ENCODE results near the gene HAUS6.
"Not testable (repeated sequence)": the region's sequence is repeated elsewhere in the genome, so short reads cannot be mapped to it uniquely, and the experiment has no call there.

Gene HAUS6, protein sequence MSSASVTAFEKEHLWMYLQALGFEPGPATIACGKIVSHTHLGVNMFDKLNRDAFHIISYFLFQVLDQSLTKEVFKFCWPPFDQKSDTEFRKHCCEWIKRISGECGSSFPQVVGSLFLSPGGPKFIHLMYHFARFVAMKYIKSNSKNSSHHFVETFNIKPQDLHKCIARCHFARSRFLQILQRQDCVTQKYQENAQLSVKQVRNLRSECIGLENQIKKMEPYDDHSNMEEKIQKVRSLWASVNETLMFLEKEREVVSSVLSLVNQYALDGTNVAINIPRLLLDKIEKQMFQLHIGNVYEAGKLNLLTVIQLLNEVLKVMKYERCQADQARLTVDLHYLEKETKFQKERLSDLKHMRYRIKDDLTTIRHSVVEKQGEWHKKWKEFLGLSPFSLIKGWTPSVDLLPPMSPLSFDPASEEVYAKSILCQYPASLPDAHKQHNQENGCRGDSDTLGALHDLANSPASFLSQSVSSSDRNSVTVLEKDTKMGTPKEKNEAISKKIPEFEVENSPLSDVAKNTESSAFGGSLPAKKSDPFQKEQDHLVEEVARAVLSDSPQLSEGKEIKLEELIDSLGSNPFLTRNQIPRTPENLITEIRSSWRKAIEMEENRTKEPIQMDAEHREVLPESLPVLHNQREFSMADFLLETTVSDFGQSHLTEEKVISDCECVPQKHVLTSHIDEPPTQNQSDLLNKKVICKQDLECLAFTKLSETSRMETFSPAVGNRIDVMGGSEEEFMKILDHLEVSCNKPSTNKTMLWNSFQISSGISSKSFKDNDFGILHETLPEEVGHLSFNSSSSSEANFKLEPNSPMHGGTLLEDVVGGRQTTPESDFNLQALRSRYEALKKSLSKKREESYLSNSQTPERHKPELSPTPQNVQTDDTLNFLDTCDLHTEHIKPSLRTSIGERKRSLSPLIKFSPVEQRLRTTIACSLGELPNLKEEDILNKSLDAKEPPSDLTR

GRCh38 chr9:19102631-19103345 is at the start of gene HAUS6:
Gene HAUS6, minus strand, starts transcription at chr9:19102904. Its CDS starts 253 bp downstream, at chr9:19102651.
- peak; percentile 95 for DNase-seq

GRCh38 chr9:19152160-19152498 is 49.4 kb upstream of the HAUS6 start:
- DNase-seq: not testable (repeated sequence)

DNA sequence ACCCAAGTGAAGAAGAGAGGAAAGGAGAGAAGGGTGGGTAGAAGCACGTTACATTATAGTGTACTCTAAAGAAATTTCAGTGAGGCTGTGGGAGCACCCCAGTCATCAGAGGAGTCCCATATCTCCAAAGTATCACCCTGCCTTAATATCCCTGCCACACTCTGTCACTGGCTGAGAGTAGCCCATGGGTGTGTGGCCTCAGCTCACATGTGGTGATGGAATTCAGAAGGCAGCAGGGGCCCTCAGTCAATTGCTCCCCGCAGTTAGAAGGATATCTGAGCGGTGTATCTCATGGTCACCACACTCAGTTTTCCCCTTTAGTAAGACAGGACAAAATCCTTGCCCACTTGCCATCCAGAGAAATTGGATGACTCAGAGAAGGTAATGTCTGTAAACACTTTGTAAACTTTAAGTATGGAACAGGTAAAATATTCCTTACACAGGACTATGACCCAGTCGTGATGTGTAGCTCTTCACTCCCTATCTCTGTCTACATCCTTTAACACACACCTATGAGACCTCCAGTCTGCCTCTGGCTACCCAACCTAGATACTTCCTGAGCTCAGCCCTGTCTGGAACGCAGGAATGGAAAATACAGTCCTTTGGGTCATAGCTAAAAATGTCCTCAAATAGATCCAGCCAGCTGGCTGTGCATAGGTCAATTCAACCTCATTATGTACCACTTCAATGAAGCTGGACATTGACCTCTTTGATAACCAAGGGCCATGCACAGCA is 48.9 kb upstream of the HAUS6 start:
- no peak for DNase-seq

DNA sequence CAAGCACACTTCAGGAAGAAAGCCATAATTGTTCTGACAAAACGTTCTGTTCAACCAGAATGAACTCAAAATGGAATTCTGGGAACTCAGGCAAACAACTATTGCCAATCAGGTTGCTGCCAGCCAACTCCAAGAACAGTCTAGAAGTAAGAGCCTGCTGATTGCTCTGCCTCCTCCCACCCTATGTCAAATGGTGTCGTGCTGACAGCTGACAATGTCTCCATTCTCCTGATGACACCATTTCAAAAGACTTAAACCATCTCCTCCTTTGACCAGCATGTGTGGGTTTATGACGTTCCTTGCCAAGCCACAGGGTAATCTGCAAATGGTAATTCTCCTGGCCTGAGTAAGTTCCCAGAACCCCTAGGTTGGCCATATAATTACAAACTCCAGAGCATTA is 46.5 kb upstream of the HAUS6 start:
- no peak for DNase-seq

- DNase-seq: no peak
Measured at GRCh38 chr9:19148187-19148586, 45.5 kb upstream of the HAUS6 start.

DNA sequence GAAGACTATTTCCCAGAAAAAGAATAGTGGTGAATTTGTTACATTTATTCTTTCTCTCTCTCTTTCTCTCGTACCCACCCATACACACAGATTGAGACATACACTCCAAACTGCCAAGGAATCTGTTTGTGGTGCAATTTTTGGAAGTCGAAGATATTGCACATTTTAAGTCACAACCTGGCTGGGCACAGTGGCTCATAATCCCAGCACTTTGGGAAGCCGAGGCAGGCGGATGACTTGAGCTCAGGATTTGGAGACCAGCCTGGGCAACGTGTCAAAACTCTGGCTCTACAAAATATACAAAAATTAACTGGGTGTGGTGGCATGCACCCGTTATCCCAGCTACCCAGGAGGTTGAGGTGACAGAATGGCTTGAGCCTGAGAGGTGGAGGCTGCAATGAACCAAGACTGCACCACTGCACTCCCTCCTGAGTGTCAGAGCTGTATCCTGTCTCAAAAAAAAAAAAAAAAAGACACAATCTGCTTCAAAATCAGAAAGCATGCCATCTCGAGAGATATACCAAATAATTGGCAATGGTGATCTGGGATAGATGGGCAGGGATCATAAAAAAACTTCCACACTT is 43.8 kb upstream of the HAUS6 start:
- DNase-seq: no peak

DNA sequence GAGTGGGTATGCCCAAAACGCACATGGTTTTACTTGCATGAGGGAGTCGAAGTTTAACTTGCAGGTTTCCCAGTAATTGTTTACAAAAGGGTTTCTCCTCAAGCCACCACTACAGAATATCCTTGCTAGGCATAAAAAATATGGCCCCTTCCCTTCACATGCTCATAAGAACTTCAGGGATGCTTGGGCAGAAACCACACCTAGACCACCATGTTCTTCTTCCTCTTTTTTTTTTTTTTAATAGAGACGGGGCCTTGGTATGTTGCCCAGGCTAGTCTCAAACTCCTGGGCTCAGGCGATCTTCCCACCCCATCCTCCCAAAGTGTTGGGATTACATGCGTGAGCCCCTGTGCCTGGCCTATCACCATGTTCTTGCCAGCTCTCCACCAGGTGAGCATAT is 43.2 kb upstream of the HAUS6 start:
- peak; percentile 8 for DNase-seq

- DNase-seq: no peak
Measured at GRCh38 chr9:19140259-19140658, 37.6 kb upstream of the HAUS6 start.

- no peak for DNase-seq
Measured at GRCh38 chr9:19138084-19138483, 35.4 kb upstream of the HAUS6 start.

GRCh38 chr9:19137282-19137681 is 34.6 kb upstream of the HAUS6 start:
- DNase-seq: no peak

- DNase-seq: no peak
Measured at GRCh38 chr9:19136129-19136528, 33.4 kb upstream of the HAUS6 start.

- DNase-seq: no peak
Measured at GRCh38 chr9:19133549-19134345, 31.0 kb upstream of the HAUS6 start.

DNA sequence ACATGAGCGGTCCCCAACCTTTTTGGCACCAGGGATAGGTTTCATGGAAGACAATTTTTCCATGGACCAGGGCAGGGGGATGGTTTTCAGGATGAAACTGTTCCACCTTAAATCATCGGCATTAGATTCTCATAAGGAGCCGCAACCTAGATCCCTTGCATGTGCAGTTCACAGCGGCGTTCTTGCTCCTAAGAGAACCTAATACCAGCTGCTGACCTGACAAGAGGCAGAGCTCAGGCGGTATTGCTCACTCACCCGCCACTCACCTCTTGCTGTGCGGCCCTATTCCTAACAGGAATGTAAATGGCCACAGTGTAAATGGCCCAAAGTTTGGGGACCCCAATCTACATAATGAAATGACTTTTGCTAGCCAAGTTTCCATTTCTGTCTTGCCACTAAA is 27.7 kb upstream of the HAUS6 start:
- DNase-seq: no peak

DNA sequence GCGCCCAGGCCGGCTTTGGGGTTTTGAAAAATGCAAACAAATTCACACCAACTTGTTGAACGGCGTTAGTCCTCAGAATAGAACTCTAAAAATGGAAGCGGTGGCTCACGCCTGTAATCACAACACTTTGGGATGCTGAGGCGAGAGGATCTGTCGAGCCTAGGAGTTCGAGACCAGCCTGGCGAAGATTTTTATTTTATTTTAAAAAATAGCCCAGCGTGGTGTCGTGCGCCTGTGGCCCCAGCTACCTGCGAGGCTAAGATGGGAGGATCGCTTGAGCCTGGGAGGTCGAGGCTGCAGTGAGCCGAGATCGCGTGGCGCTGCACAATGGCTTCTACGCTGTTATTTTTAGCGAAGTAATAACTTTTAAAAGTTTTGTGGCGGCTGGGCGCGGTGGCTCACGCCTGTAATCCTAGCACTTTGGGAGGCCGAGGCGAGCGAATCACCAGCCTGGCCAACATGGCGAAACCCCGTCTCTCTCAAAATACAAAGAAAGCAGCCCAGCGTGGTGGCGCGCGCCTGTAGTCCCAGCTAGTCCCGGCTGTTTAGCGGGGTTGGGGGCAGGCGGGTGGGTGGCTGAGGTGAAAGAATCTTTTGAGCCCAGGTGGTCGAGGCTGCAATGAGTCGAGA is 25.3 kb upstream of the HAUS6 start:
- DNase-seq: no peak

DNA sequence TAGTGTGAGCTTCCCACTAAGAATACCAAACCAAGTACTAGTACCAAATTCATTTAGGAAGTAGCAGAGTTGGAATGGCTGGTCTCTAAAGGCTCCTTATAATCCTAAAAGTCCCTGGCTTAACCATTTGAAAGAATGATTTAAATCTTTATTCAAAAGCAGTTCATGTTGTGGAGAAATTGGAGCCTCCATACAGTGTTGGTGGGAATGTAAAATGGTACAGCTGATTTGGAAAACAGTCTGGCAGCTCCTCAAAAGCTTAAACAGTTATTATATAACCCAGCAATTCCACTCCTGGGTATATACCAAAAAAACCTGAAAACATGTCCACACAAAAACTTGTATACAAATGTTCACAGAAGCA is 21.7 kb upstream of the HAUS6 start:
- DNase-seq: no peak

DNA sequence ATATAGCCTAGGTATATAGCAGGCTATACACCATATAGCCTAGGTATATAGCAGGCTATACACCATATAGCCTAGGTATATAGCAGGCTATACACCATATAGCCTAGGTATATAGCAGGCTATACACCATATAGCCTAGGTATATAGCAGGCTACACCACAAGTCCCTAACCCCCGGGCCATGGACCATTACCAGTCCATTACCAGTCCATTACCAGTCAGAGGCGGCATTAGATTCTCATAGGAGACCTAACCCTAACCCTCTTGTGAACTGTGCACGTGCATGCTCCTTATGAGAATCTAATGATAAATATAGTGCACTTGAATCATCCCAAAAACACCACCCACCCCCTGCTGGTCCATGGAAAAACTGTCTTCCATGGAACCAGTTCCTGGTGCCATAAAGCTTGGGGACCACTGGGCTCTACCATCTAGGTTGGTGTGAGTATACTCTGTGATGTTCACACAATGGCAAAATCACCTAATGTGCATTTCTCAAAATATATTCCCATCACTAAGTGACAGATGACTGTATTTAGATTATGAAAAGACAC is 19.9 kb upstream of the HAUS6 start:
- no peak for DNase-seq

GRCh38 chr9:19120877-19121276 is 18.2 kb upstream of the HAUS6 start:
- DNase-seq: no peak

- DNase-seq: no peak
Measured at GRCh38 chr9:19119801-19120440, 17.2 kb upstream of the HAUS6 start.

DNA sequence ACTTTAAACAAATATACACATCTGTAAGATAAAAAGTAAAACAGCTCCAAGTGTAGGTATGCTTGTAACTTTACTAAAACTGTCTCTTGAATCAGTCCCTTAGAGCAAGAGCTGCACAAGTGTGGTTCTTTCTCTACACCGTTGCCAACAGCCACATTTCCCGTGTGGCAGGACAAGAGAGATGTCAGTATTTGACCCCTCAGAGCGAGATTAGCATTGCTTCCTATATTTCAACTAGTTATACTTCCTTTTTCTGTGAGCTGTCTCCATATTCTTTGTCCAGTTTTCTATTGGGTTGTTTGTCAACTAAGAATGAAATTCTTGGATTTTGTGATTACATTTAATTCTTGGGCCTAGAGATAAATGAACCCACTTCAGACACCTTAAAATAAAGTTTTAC is 16.5 kb upstream of the HAUS6 start:
- DNase-seq: no peak

All from GF-D8 (cell line).